Measurements from ENCODE around the gene RAB11FIP3. TPM values are rescaled to one million over a fixed set of nuclear protein-coding genes. Genes with fewer than 3 reads are reported as not detected.

Gene RAB11FIP3
- total RNA-seq, 1 donor from 2014 or later: 5.2 TPM

- Histone ChIP-seq H3K4me1 (ENCODE audit: control insufficient read depth in 3 of 3, insufficient read depth in 3 of 3, low read length in 3 of 3) (peaks cover 38 to 55% (median 49%) of the 10 kb centered on the region in 3 donors), H3K36me3 (ENCODE audit: control insufficient read depth in 3 of 3, insufficient read depth in 3 of 3, low read length in 3 of 3) (peaks cover 0 to 4% (median 4%) of the 10 kb centered on the region in 3 donors), H3K4me3 (ENCODE audit: low read length in 3 of 3) (peak within 1 kb of the TSS; percentile 79 to 87 (median 86)), H3K27me3 (ENCODE audit: control insufficient read depth in 3 of 3, insufficient read depth in 3 of 3, low read length in 3 of 3) (no peaks in the 10 kb centered on the region), H3K9me3 (ENCODE audit: control insufficient read depth in 3 of 3, low read length in 3 of 3) (no peaks in the 10 kb centered on the region), H3K9ac (ENCODE audit: low read depth in 1 of 3, low read length in 3 of 3) (peak within 1 kb of the TSS; percentile 86 to 96 (median 93)), H3K27ac (ENCODE audit: low read depth, low read length) (peak within 1 kb of the TSS; percentile 90)
Measured at GRCh38 chr16:527015-527903, 101.8 kb downstream of the RAB11FIP3 start, which contains the start of gene CAPN15. TSS of gene CAPN15 (plus strand) at chr16:527712. CDS start at chr16:546839, 19,127 bp downstream.

GRCh38 chr16:528111-529011 is 102.9 kb downstream of the RAB11FIP3 start:
- Histone ChIP-seq H3K4me1 (ENCODE audit: control insufficient read depth in 3 of 3, insufficient read depth in 3 of 3, low read length in 3 of 3) (peaks cover 41 to 58% (median 52%) of the 10 kb centered on the region in 3 donors), H3K9ac (ENCODE audit: low read depth in 1 of 3, low read length in 3 of 3) (peak overlapping the region; percentile 70 to 84 (median 81))

GRCh38 chr16:529012-529575 is 103.6 kb downstream of the RAB11FIP3 start:
- Histone ChIP-seq H3K9me3 (ENCODE audit: control insufficient read depth in 3 of 3, low read length in 3 of 3) (no peaks in the 10 kb centered on the region), H3K4me3 (ENCODE audit: low read length in 3 of 3) (peak overlapping the region; percentile 59 to 84 (median 83)), H3K36me3 (ENCODE audit: control insufficient read depth in 3 of 3, insufficient read depth in 3 of 3, low read length in 3 of 3) (peaks cover 0 to 4% (median 4%) of the 10 kb centered on the region in 3 donors), H3K27ac (ENCODE audit: low read depth, low read length) (peak overlapping the region; percentile 66), H3K4me1 (ENCODE audit: control insufficient read depth in 3 of 3, insufficient read depth in 3 of 3, low read length in 3 of 3) (peaks cover 48 to 63% (median 57%) of the 10 kb centered on the region in 3 donors), H3K9ac (ENCODE audit: low read depth in 1 of 3, low read length in 3 of 3) (peak overlapping the region; percentile 70 to 84 (median 81)), H3K27me3 (ENCODE audit: control insufficient read depth in 3 of 3, insufficient read depth in 3 of 3, low read length in 3 of 3) (no peaks in the 10 kb centered on the region)

More at GRCh38 chr16:528111-529011, 102.9 kb downstream of the RAB11FIP3 start:
- H3K36me3 ChIP-seq (ENCODE audit: control insufficient read depth in 3 of 3, insufficient read depth in 3 of 3, low read length in 3 of 3): peaks cover 0 to 4% (median 4%) of the 10 kb centered on the region in 3 donors
- peak overlapping the region; percentile 59 to 84 (median 83) for H3K4me3 ChIP-seq (ENCODE audit: low read length in 3 of 3)
- H3K27me3 ChIP-seq (ENCODE audit: control insufficient read depth in 3 of 3, insufficient read depth in 3 of 3, low read length in 3 of 3): no peaks in the 10 kb centered on the region
- peak overlapping the region; percentile 66 for H3K27ac ChIP-seq (ENCODE audit: low read depth, low read length)
- H3K9me3 ChIP-seq (ENCODE audit: control insufficient read depth in 3 of 3, low read length in 3 of 3): no peaks in the 10 kb centered on the region

- H3K27ac ChIP-seq (ENCODE audit: low read depth, low read length): no peak overlapping the region
- H3K4me1 ChIP-seq (ENCODE audit: control insufficient read depth in 3 of 3, insufficient read depth in 3 of 3, low read length in 3 of 3): peaks cover 55 to 65% (median 65%) of the 10 kb centered on the region in 3 donors
- no peak overlapping the region for H3K4me3 ChIP-seq (ENCODE audit: low read length in 3 of 3)
- H3K27me3 ChIP-seq (ENCODE audit: control insufficient read depth in 3 of 3, insufficient read depth in 3 of 3, low read length in 3 of 3): no peaks in the 10 kb centered on the region
- H3K9ac ChIP-seq (ENCODE audit: low read depth in 1 of 3, low read length in 3 of 3): peak overlapping the region in 2 of 3 donors; percentile 70 to 84
- no peaks in the 10 kb centered on the region for H3K9me3 ChIP-seq (ENCODE audit: control insufficient read depth in 3 of 3, low read length in 3 of 3)
- H3K36me3 ChIP-seq (ENCODE audit: control insufficient read depth in 3 of 3, insufficient read depth in 3 of 3, low read length in 3 of 3): peaks cover 0 to 4% (median 4%) of the 10 kb centered on the region in 3 donors
Measured at GRCh38 chr16:530111-530817, 104.8 kb downstream of the RAB11FIP3 start.

GRCh38 chr16:531494-532125 is 106.2 kb downstream of the RAB11FIP3 start:
- Histone ChIP-seq H3K4me3 (ENCODE audit: low read length in 3 of 3) (no peak overlapping the region), H3K9me3 (ENCODE audit: control insufficient read depth in 3 of 3, low read length in 3 of 3) (no peaks in the 10 kb centered on the region), H3K4me1 (ENCODE audit: control insufficient read depth in 3 of 3, insufficient read depth in 3 of 3, low read length in 3 of 3) (peaks cover 51 to 64% (median 61%) of the 10 kb centered on the region in 3 donors), H3K9ac (ENCODE audit: low read depth in 1 of 3, low read length in 3 of 3) (no peak overlapping the region), H3K27me3 (ENCODE audit: control insufficient read depth in 3 of 3, insufficient read depth in 3 of 3, low read length in 3 of 3) (no peaks in the 10 kb centered on the region), H3K36me3 (ENCODE audit: control insufficient read depth in 3 of 3, insufficient read depth in 3 of 3, low read length in 3 of 3) (peaks cover 0 to 4% (median 4%) of the 10 kb centered on the region in 3 donors), H3K27ac (ENCODE audit: low read depth, low read length) (no peak overlapping the region)

GRCh38 chr16:533391-534123 is 108.1 kb downstream of the RAB11FIP3 start:
- Histone ChIP-seq H3K36me3 (ENCODE audit: control insufficient read depth in 3 of 3, insufficient read depth in 3 of 3, low read length in 3 of 3) (peaks cover 3 to 14% (median 4%) of the 10 kb centered on the region in 3 donors), H3K27me3 (ENCODE audit: control insufficient read depth in 3 of 3, insufficient read depth in 3 of 3, low read length in 3 of 3) (no peaks in the 10 kb centered on the region), H3K27ac (ENCODE audit: low read depth, low read length) (peak overlapping the region; percentile 95), H3K4me1 (ENCODE audit: control insufficient read depth in 3 of 3, insufficient read depth in 3 of 3, low read length in 3 of 3) (peaks cover 45 to 62% (median 56%) of the 10 kb centered on the region in 3 donors), H3K9ac (ENCODE audit: low read depth in 1 of 3, low read length in 3 of 3) (peak overlapping the region; percentile 71 to 76 (median 72)), H3K4me3 (ENCODE audit: low read length in 3 of 3) (peak overlapping the region; percentile 30 to 65 (median 45)), H3K9me3 (ENCODE audit: control insufficient read depth in 3 of 3, low read length in 3 of 3) (no peaks in the 10 kb centered on the region)

- Histone ChIP-seq H3K27ac (ENCODE audit: low read depth, low read length) (peak overlapping the region; percentile 95), H3K4me1 (ENCODE audit: control insufficient read depth in 3 of 3, insufficient read depth in 3 of 3, low read length in 3 of 3) (peaks cover 40 to 56% (median 50%) of the 10 kb centered on the region in 3 donors), H3K9ac (ENCODE audit: low read depth in 1 of 3, low read length in 3 of 3) (peak overlapping the region; percentile 71 to 76 (median 73)), H3K36me3 (ENCODE audit: control insufficient read depth in 3 of 3, insufficient read depth in 3 of 3, low read length in 3 of 3) (peaks cover 3 to 14% (median 4%) of the 10 kb centered on the region in 3 donors), H3K9me3 (ENCODE audit: control insufficient read depth in 3 of 3, low read length in 3 of 3) (no peaks in the 10 kb centered on the region), H3K4me3 (ENCODE audit: low read length in 3 of 3) (peak overlapping the region; percentile 40 to 65 (median 45)), H3K27me3 (ENCODE audit: control insufficient read depth in 3 of 3, insufficient read depth in 3 of 3, low read length in 3 of 3) (no peaks in the 10 kb centered on the region)
Measured at GRCh38 chr16:534135-534534, 108.7 kb downstream of the RAB11FIP3 start.

GRCh38 chr16:534856-535445 is 109.5 kb downstream of the RAB11FIP3 start:
- H3K27me3 ChIP-seq (ENCODE audit: control insufficient read depth in 3 of 3, insufficient read depth in 3 of 3, low read length in 3 of 3): no peaks in the 10 kb centered on the region
- peak overlapping the region; percentile 71 to 76 (median 73) for H3K9ac ChIP-seq (ENCODE audit: low read depth in 1 of 3, low read length in 3 of 3)
- H3K27ac ChIP-seq (ENCODE audit: low read depth, low read length): peak overlapping the region; percentile 95
- H3K4me1 ChIP-seq (ENCODE audit: control insufficient read depth in 3 of 3, insufficient read depth in 3 of 3, low read length in 3 of 3): peaks cover 31 to 48% (median 42%) of the 10 kb centered on the region in 3 donors
- peak overlapping the region; percentile 38 to 65 (median 63) for H3K4me3 ChIP-seq (ENCODE audit: low read length in 3 of 3)
- peaks cover 2 to 11% (median 3%) of the 10 kb centered on the region in 3 donors for H3K36me3 ChIP-seq (ENCODE audit: control insufficient read depth in 3 of 3, insufficient read depth in 3 of 3, low read length in 3 of 3)
- no peaks in the 10 kb centered on the region for H3K9me3 ChIP-seq (ENCODE audit: control insufficient read depth in 3 of 3, low read length in 3 of 3)

Data from skeletal muscle tissue (tissue), 4 donors.